Spinal cord (tissue), 10 donors: ENCODE results near the gene OGG1. TPM values are rescaled to one million over a fixed set of nuclear protein-coding genes. Genes with fewer than 3 reads are reported as not detected.

Experiments used
- DNase-seq, 6 donors: peaks; one replicate each; pipeline versions ENCODE4 v3.0.0 to v3.0.0-alpha.2; 2013 to 2015; ENCODE audit warnings: low spot score in 6 of 6, low read depth in 4 of 6
- H3K27ac ChIP-seq: one replicate; pipeline ENCODE4 v1.5.1; 2013; ENCODE audit warnings: low read depth, low read length, control low read depth
- H3K27me3 ChIP-seq: one replicate; pipeline ENCODE4 v1.6.1; 2013; ENCODE audit warnings: low read length; ENCODE audit not compliant: control insufficient read depth, insufficient read depth
- H3K36me3 ChIP-seq: one replicate; pipeline ENCODE4 v1.6.1; 2013; ENCODE audit warnings: low read length; ENCODE audit not compliant: control insufficient read depth, insufficient read depth
- H3K4me1 ChIP-seq: one replicate; pipeline ENCODE4 v1.6.1; 2013; ENCODE audit warnings: low read length; ENCODE audit not compliant: control insufficient read depth, insufficient read depth
- H3K4me3 ChIP-seq: one replicate; pipeline ENCODE4 v1.5.1; 2013; ENCODE audit warnings: low read depth, low read length, control low read depth
- H3K9me3 ChIP-seq: one replicate; pipeline ENCODE4 v1.6.1; 2013; ENCODE audit warnings: low read length; ENCODE audit not compliant: control insufficient read depth, insufficient read depth
- WGBS: methylation state at CpG from one replicate; pipeline ENCODE4 v1.1.5; 2013; ENCODE audit warnings: missing lambda C conversion rate; ENCODE audit not compliant: insufficient coverage; 5-methylcytosine and 5-hydroxymethylcytosine counted together
- polyA plus RNA-seq, 2 donors: library from polyadenylated mRNA; unstranded; fragments of 120-200 nt; gene quantifications; one replicate each; pipeline ENCODE4 v1.2.1, GENCODE V29; 2013; ENCODE audit not compliant: insufficient read length in 2 of 2
- total RNA-seq, 2 donors: library from RNA; depleted of rRNA in 1 of 2; stranded (reverse); fragments of 120-200 nt in 1 of 2; fragments of >200 nt in 1 of 2; gene quantifications; one replicate each; pipeline versions ENCODE4 v1.2.3 to v1.2.4, GENCODE V29; 2013 to 2014
- donor health status: healthy.

The OGG1 gene
- total and polyA plus RNA-seq, 4 donors = 25.8 to 57.8 (median 44.2) TPM

DNA sequence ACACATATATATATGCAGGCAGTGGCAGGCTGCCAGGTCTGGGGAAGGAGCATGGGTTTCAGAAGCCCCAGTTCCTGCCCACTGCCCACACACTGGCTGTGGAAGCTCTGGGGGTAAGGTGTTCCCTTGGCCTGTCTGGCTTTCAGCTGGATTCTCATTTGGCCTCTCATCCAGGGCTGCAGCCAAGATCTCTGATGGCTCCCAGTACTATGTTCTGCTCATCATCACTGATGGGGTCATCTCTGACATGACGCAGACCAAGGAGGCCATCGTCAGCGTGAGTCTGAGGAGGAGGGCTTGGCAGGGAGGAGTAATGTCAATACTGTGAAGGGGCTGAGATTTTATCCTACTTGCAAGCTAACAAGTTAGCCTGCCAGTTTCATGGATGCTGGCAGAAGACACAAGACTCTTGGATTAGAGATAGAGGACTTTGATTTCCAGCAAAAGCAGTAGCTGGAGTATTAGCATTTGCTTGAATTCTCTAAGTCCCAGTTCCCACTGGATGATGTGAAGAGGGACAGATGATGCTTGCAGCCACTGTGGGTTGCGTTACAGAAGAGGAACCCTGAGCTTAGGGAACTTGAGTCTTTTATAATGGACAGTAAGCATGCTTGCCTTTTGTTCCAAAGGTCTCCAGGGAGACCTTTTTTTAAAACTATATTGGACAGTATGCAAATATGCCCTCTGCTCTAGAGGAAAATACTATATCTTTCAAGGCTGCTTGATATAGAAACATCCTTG lies 23.8 kb upstream of the OGG1 start:
- DNase-seq = no peak
- no peaks in the 10 kb centered on the region for H3K9me3 ChIP-seq
- H3K27me3 ChIP-seq = peaks cover 4% of the 10 kb centered on the region
- H3K4me3 ChIP-seq = no peak overlapping the region
- H3K27ac ChIP-seq = no peak overlapping the region
- peaks cover 4% of the 10 kb centered on the region for H3K4me1 ChIP-seq
- 85% methylated on average over 4 of the region's 4 CpGs for WGBS
- H3K36me3 ChIP-seq = no peaks in the 10 kb centered on the region

DNA sequence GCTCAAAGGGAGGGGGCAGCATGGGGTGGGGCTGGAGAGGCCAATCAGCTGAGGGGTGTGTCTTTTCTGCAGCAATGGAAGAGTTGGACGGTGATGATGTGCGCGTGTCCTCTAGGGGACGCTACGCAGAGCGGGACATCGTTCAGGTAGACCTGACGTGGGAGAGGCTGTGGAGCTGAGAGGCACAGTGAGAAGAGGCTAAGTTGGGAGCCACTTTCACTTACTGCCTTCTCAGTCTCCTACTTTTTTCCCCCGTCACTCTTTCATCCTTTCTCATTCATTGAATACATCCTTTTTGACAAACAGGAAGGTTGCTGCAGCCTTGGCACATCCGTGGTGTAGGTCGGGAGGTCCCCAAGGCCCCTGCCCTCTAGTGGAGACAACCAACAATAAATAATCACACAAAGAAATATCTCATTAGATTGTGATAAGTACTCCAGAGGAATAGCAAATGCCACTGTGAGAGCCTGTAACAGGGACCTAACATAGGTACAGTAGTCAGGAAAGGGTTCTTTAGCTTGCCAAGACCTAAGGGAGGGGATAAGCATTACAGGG lies 22.6 kb upstream of the OGG1 start:
- H3K36me3 ChIP-seq = no peaks in the 10 kb centered on the region
- no peak overlapping the region for H3K4me3 ChIP-seq
- H3K27ac ChIP-seq = no peak overlapping the region
- H3K4me1 ChIP-seq = peaks cover 5% of the 10 kb centered on the region
- no peaks in the 10 kb centered on the region for H3K9me3 ChIP-seq
- 1% methylated on average over 8 of the region's 11 CpGs for WGBS
- DNase-seq = no peak
- peaks cover 4% of the 10 kb centered on the region for H3K27me3 ChIP-seq

GRCh38 chr3:9727743-9728142 lies 22.0 kb upstream of the OGG1 start:
- no peaks in the 10 kb centered on the region for H3K36me3 ChIP-seq
- no peak overlapping the region for H3K4me3 ChIP-seq
- no peak for DNase-seq
- WGBS = 83% methylated on average over 2 of the region's 2 CpGs
- H3K4me1 ChIP-seq = peaks cover 11% of the 10 kb centered on the region
- H3K9me3 ChIP-seq = no peaks in the 10 kb centered on the region
- peaks cover 4% of the 10 kb centered on the region for H3K27me3 ChIP-seq
- no peak overlapping the region for H3K27ac ChIP-seq

DNA sequence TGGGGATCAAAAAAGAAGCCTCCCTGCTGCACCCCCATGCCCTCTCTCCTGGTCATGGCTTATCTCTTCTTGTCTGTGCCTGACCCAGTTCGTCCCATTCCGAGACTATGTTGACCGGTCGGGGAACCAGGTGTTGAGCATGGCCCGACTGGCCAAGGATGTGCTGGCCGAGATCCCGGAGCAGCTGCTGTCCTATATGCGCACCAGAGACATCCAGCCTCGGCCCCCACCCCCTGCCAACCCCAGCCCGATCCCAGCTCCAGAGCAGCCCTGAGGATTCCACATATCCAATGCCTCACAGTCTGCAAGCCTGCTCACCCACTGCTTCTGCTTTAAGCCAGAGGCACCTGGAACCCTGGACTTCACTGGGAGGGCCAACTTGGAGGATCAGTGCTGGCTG lies 20.3 kb upstream of the OGG1 start:
- H3K27me3 ChIP-seq = peaks cover 4% of the 10 kb centered on the region
- no peak for DNase-seq
- H3K4me3 ChIP-seq = no peak overlapping the region
- H3K9me3 ChIP-seq = no peaks in the 10 kb centered on the region
- peaks cover 5% of the 10 kb centered on the region for H3K36me3 ChIP-seq
- H3K4me1 ChIP-seq = peaks cover 18% of the 10 kb centered on the region
- no peak overlapping the region for H3K27ac ChIP-seq
- 89% methylated on average over 10 of the region's 10 CpGs for WGBS

DNA sequence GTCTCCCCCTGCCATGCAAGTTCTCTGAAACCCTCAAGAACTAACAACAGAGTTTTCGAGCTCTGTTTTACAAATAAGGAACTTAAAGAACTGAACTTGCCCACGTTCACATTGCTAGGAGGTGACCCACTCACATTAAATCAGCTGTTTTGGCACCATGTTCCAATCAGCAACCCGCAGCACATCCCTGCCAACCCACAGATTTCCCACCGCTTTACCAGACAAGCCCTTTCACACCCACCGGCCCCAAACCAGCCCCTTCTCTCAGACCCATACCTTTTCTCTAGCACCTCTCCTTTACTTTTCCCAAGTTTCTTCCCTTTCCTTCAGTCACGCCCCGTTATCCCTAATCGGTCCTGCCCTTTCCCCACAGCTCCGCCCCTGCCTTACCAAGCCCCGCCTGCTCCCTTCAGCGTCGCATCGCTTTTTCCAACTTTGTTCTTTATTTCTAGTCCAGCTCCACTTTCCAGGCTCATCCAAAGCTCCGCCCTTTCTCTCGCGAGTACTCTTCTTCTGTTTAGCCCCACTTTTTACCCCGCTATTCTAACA lies 19.0 kb upstream of the OGG1 start:
- 2% methylated on average over 16 of the region's 17 CpGs for WGBS
- peaks cover 14% of the 10 kb centered on the region for H3K36me3 ChIP-seq

DNA sequence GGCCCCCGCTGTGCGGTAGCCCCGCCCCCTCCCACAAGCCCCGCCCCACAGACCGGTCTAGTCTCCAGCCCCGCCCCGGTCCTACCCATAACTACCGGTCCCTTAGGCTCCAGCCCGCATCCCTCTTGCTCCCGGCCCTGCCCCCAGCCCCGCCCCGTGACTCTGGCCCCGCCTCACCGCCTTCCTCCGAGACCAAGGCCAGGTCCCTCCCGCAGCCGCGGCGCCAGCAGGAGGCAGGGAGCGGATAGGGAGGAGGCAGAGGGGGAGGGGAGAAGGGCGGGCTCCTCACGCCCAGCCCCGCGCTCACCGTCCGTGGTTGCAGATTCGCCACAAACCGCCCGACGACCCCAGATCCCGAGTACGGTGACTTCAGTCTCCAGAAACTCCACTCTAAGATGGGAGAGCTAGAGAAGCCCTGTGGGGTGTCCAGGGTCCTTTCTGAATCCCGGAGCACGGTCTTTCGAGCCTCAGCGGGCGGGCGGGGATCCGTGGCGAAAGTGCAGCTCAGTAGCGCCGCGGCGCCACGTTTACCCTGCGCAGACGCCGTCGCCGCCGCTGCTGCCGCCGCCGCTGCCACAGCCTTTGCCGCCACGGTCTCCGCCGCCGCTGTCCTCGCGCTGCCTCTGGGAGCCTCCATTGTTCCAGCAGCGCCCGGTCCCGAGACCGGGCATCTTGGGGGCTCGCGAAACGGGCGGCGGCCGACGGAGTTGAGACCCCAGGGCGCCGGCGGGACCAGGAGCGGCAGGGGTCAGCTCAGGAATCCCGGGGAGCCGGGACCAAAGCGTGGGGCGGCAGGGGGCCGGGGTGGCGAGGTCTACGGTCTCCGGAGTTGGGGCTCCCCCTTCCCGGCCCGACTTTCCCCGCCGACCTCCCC lies 18.3 kb upstream of the OGG1 start, which contains the start of gene BRPF1:
BRPF1 (plus strand) TSS at position 530 of the 874 bp plus-strand sequence. CDS start 2,406 bp downstream, outside the sequence.
- WGBS = under 1% methylated on average over 71 of the region's 88 CpGs
- DNase-seq = peak; percentile 94 to 100 (median 97)

More for the DNA sequence above, 19.0 kb upstream of the OGG1 start:
- H3K27me3 ChIP-seq = peaks cover 4% of the 10 kb centered on the region
- H3K9me3 ChIP-seq = no peaks in the 10 kb centered on the region
- no peak for DNase-seq
- H3K4me3 ChIP-seq = peak overlapping the region; percentile 76
- peak overlapping the region; percentile 85 for H3K27ac ChIP-seq
- peaks cover 18% of the 10 kb centered on the region for H3K4me1 ChIP-seq

GRCh38 chr3:9732080-9732739 lies 17.5 kb upstream of the OGG1 start:
- peaks cover 18% of the 10 kb centered on the region for H3K4me1 ChIP-seq
- H3K9me3 ChIP-seq = no peaks in the 10 kb centered on the region
- peak overlapping the region; percentile 76 for H3K4me3 ChIP-seq
- peaks cover 27% of the 10 kb centered on the region for H3K36me3 ChIP-seq
- 4% methylated on average over 40 of the region's 41 CpGs for WGBS
- H3K27me3 ChIP-seq = no peaks in the 10 kb centered on the region
- no peak for DNase-seq
- peak overlapping the region; percentile 95 for H3K27ac ChIP-seq

More for the DNA sequence above, 18.3 kb upstream of the OGG1 start, which contains the start of gene BRPF1:
- Histone ChIP-seq H3K4me3 (peak within 1 kb of the TSS; percentile 76), H3K27ac (peak within 1 kb of the TSS; percentile 95), H3K9me3 (no peaks in the 10 kb centered on the region), H3K36me3 (peaks cover 21% of the 10 kb centered on the region), H3K4me1 (peaks cover 18% of the 10 kb centered on the region), H3K27me3 (peaks cover 2% of the 10 kb centered on the region)

GRCh38 chr3:9732740-9733115 lies 17.0 kb upstream of the OGG1 start:
- Histone ChIP-seq H3K4me3 (peak overlapping the region; percentile 76), H3K27ac (no peak overlapping the region), H3K36me3 (peaks cover 31% of the 10 kb centered on the region), H3K27me3 (no peaks in the 10 kb centered on the region), H3K9me3 (no peaks in the 10 kb centered on the region), H3K4me1 (peaks cover 18% of the 10 kb centered on the region)
- no peak for DNase-seq
- WGBS = 50% methylated on average over 5 of the region's 7 CpGs

GRCh38 chr3:9736831-9737230 lies 12.9 kb upstream of the OGG1 start:
- Histone ChIP-seq H3K27ac (no peak overlapping the region), H3K27me3 (no peaks in the 10 kb centered on the region), H3K9me3 (no peaks in the 10 kb centered on the region), H3K4me3 (no peak overlapping the region), H3K4me1 (peaks cover 13% of the 10 kb centered on the region), H3K36me3 (peaks cover 64% of the 10 kb centered on the region)
- no peak for DNase-seq
- WGBS = 100% methylated on average over 1 of the region's 2 CpGs
